Loucy (cell line): ENCODE results near the gene GOLM1.

Source experiments
- H2AFZ ChIP-seq: fragments of 200-600 bp; sonication (generic); 2 replicates; pipeline ENCODE4 v1.6.0; 2016; ENCODE audit warnings: antibody characterized with exemption, mild to moderate bottlenecking, low read length, moderate library complexity
- H3F3A ChIP-seq: fragments of 200-600 bp; 2 replicates; pipeline ENCODE4 v1.6.0; 2016; ENCODE audit warnings: antibody characterized with exemption, low read depth, mild to moderate bottlenecking
- H3K27me3 ChIP-seq: fragments of 200-600 bp; sonication (generic); 2 replicates; pipeline ENCODE4 v1.6.1; 2014; ENCODE audit warnings: low read length, mild to moderate bottlenecking; ENCODE audit not compliant: insufficient read depth, poor library complexity, severe bottlenecking
- H3K36me3 ChIP-seq: fragments of 200-600 bp; sonication (generic); 2 replicates; pipeline ENCODE4 v1.6.1; 2016; ENCODE audit warnings: low read length; ENCODE audit not compliant: insufficient read depth
- H3K4me1 ChIP-seq: fragments of 200-600 bp; sonication (generic); 2 replicates; pipeline ENCODE4 v1.5.1; 2014; ENCODE audit warnings: low read length, mild to moderate bottlenecking; ENCODE audit not compliant: insufficient read depth, poor library complexity, severe bottlenecking
- H3K4me2 ChIP-seq: fragments of 200-600 bp; sonication (generic); 2 replicates; pipeline ENCODE4 v1.6.0; 2014; ENCODE audit warnings: antibody characterized with exemption, low read length, low read depth, mild to moderate bottlenecking; ENCODE audit not compliant: poor library complexity, severe bottlenecking
- H3K4me3 ChIP-seq: fragments of 200-600 bp; sonication (generic); 2 replicates; pipeline ENCODE4 v1.5.1; 2014; ENCODE audit warnings: low read length, mild to moderate bottlenecking, mixed read lengths; ENCODE audit not compliant: poor library complexity, severe bottlenecking
- H3K79me2 ChIP-seq: fragments of 200-600 bp; sonication (generic); 2 replicates; pipeline ENCODE4 v1.6.1; 2014; ENCODE audit warnings: low read length; ENCODE audit not compliant: insufficient read depth
- H3K9ac ChIP-seq: fragments of 200-600 bp; sonication (generic); 2 replicates; pipeline ENCODE4 v1.6.0; 2014; ENCODE audit warnings: mild to moderate bottlenecking, low read depth, low read length, moderate library complexity; ENCODE audit not compliant: poor library complexity, severe bottlenecking
- H3K9me2 ChIP-seq: fragments of 200-600 bp; sonication (generic); replicated peaks from 2 replicates; pipeline ENCODE4 v1.6.1; 2016; ENCODE audit warnings: low read depth, low read length, mixed read lengths
- H3K9me3 ChIP-seq: fragments of 200-600 bp; sonication (generic); 2 replicates; pipeline ENCODE4 v1.6.1; 2014; ENCODE audit warnings: mild to moderate bottlenecking, antibody characterized with exemption, low read length, low read depth; ENCODE audit not compliant: insufficient read depth
- H4K20me1 ChIP-seq: fragments of 200-600 bp; sonication (generic); 2 replicates; pipeline ENCODE4 v1.6.0; 2014; ENCODE audit warnings: antibody characterized with exemption, low read length, mild to moderate bottlenecking; ENCODE audit not compliant: insufficient read depth, poor library complexity, severe bottlenecking
- EZH2phosphoT487 ChIP-seq: fragments of 200-600 bp; IDR thresholded peaks from 2 replicates; pipeline ENCODE4 v1.6.1; 2018; ENCODE audit warnings: antibody characterized with exemption, mild to moderate bottlenecking, moderate library complexity, borderline replicate concordance
- TF ChIP-seq, protein P1 (sequence below): fragments of 200-600 bp; sonication (generic); conservative IDR thresholded peaks from 2 replicates; pipeline ENCODE4 v1.5.1; 2014; ENCODE audit warnings: mild to moderate bottlenecking, antibody characterized with exemption, low read length

The GOLM1 gene

GRCh38 chr9:85984457-85984856 is 114.9 kb downstream of the GOLM1 start:
- no peaks in the 10 kb centered on the region for H3K79me2 ChIP-seq
- H3K4me3 ChIP-seq: no peak overlapping the region
- peaks cover 48% of the 10 kb centered on the region; the same call in 1 of the 2 replicates for H3K36me3 ChIP-seq
- H3F3A ChIP-seq: no peaks in the 10 kb centered on the region
- no peaks in the 10 kb centered on the region for H3K9me3 ChIP-seq
- no peaks in the 10 kb centered on the region for H3K27me3 ChIP-seq
- no peak overlapping the region for H3K4me2 ChIP-seq
- H3K9me2 ChIP-seq: no peaks in the 10 kb centered on the region
- H2AFZ ChIP-seq: no peak overlapping the region
- TF ChIP-seq EZH2phosphoT487: no peak
- TF ChIP-seq, protein P1, sequence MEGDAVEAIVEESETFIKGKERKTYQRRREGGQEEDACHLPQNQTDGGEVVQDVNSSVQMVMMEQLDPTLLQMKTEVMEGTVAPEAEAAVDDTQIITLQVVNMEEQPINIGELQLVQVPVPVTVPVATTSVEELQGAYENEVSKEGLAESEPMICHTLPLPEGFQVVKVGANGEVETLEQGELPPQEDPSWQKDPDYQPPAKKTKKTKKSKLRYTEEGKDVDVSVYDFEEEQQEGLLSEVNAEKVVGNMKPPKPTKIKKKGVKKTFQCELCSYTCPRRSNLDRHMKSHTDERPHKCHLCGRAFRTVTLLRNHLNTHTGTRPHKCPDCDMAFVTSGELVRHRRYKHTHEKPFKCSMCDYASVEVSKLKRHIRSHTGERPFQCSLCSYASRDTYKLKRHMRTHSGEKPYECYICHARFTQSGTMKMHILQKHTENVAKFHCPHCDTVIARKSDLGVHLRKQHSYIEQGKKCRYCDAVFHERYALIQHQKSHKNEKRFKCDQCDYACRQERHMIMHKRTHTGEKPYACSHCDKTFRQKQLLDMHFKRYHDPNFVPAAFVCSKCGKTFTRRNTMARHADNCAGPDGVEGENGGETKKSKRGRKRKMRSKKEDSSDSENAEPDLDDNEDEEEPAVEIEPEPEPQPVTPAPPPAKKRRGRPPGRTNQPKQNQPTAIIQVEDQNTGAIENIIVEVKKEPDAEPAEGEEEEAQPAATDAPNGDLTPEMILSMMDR: no peak
- no peaks in the 10 kb centered on the region for H4K20me1 ChIP-seq
- H3K4me1 ChIP-seq: no peaks in the 10 kb centered on the region
- no peak overlapping the region for H3K9ac ChIP-seq

DNA sequence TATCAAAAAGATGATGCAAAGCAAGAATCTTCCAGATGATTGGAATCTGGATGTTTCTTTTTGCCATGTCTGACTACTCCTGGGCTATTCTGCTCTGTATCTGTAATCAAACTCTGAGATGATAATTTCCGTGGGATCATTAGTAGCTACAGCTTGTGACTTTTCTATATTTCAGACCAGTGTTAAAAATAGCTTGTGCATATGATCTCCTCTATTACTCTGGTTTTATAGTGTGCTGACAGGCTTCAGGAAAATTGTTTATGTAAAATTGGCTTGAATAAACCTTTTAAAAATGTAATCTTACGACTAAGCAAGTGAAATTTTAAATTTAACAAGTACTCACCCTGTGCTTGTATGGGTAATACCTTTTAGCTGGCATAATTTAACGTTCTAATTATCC is 118.0 kb downstream of the GOLM1 start:
- Histone ChIP-seq H3K79me2 (no peaks in the 10 kb centered on the region), H3K9me2 (no peaks in the 10 kb centered on the region), H3F3A (no peaks in the 10 kb centered on the region), H3K4me1 (no peaks in the 10 kb centered on the region), H3K9me3 (no peaks in the 10 kb centered on the region), H3K27me3 (no peaks in the 10 kb centered on the region), H3K4me2 (no peak overlapping the region), H3K4me3 (no peak overlapping the region), H3K36me3 (peaks cover 79% of the 10 kb centered on the region), H2AFZ (no peak overlapping the region), H4K20me1 (no peaks in the 10 kb centered on the region), H3K9ac (no peak overlapping the region)
- TF ChIP-seq EZH2phosphoT487: no peak
- TF ChIP-seq, protein P1: no peak

- TF ChIP-seq EZH2phosphoT487: no peak
- TF ChIP-seq, protein P1: no peak
- H3K36me3 ChIP-seq: peaks cover 78% of the 10 kb centered on the region
Observed at GRCh38 chr9:85978496-85978895, 120.9 kb downstream of the GOLM1 start.

More at GRCh38 chr9:85978496-85978895, 120.9 kb downstream of the GOLM1 start:
- Histone ChIP-seq H3F3A (no peaks in the 10 kb centered on the region), H3K9ac (no peak overlapping the region), H4K20me1 (no peaks in the 10 kb centered on the region), H3K9me2 (no peaks in the 10 kb centered on the region), H3K9me3 (no peaks in the 10 kb centered on the region), H3K4me3 (no peak overlapping the region), H3K4me1 (no peaks in the 10 kb centered on the region), H2AFZ (no peak overlapping the region), H3K4me2 (no peak overlapping the region), H3K79me2 (no peaks in the 10 kb centered on the region), H3K27me3 (no peaks in the 10 kb centered on the region)
